H4 (cell line): ENCODE measurements around the gene CDK5. TPM values are rescaled to one million over a fixed set of nuclear protein-coding genes. Genes with fewer than 3 reads are reported as not detected.
"Not testable (repeated sequence)": the region's sequence is repeated elsewhere in the genome, so short reads cannot be mapped to it uniquely, and the experiment has no call there.

Source experiments
- DNase-seq: peaks from one replicate; pipeline ENCODE4 v3.0.0-alpha.2; 2015; ENCODE audit warnings: low spot score
- total RNA-seq: library from RNA; depleted of rRNA; stranded (reverse); fragments of >200 nt; shearing (Covaris generic); gene quantifications from 2 replicates; pipeline ENCODE4 v1.2.3, GENCODE V29; 2014

Gene CDK5
- total RNA-seq, 1 experiment from 2014 or later, result 46.0 TPM

DNA sequence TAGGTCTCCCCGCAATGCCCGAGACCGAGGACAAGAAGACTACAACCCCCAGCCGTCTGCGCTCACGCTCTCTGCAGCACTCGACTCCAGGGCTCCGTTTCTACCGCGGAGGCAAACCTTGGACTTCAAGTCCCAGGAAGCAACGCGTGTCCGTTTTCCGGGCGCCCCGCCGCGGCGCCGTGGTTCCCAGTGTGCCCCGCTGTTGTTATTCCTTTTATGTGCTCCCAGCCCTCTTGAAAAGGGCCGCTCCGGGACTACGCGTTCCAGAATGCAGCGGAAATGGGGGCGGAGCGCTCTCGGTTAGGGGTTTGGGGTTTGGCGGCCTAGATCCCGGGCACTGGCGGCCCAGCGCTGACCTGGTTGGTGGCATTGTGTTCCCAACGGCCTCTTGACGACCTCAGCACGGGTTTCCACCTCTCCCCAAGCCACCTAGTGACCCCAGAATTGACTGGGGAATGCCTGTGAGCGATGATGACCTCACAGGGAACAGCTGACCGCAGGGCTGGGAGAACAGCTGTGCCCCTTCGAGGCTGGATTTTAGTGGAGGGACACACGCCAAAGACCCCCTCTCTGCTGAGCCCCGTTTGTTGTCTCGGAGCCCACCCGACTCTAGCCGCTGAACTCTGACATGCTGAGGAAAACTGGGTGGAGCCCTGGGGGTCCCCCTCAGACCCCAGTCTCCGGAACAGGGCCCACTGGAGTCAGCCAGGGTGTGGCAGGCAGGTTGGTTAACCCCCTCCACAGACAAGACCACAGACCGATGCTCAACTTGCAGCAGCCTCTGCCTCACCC lies 488 bp upstream of the CDK5 start:
- DNase-seq, result peak; percentile 99

DNA sequence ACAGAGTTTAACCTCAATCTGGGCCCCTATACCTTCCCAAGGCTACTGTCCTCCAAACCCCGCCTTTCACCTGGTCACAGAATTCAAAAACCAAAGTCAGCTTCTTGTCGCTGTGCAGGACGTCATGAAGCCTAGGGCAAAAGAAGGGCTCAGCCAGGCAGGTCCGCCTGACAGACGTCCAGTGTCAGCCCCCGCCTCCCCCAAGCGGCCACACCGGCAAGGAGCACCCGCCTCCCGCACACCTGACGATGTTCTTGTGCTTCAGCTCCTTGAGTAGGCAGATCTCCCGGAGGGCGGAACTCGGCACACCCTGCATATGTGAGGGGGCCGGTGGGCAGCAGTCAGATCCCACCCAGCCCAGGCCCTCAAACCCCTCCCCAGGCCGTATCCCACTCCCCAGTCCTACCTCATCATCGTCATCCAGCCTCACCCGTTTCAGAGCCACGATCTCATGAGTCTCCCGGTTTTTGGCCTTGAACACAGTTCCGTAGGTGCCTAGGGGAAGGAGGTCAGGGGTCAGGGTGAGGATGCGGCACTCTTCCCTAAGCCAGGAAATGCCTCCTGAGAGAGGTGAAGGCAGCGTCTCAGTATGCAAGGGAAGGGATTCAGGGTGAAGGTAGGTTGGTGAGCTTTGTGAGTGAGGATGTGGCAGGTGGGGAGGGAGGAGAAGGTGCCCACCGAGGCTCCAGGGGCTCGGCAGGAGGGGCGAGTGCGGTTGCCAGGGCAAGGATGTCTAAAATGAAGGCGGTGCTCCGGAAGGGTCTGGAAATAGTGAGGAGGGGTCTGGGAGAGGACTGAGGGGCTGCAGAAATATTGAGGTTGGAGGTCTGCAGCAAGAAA lies 811 bp downstream of the CDK5 start:
- no peak for DNase-seq

DNA sequence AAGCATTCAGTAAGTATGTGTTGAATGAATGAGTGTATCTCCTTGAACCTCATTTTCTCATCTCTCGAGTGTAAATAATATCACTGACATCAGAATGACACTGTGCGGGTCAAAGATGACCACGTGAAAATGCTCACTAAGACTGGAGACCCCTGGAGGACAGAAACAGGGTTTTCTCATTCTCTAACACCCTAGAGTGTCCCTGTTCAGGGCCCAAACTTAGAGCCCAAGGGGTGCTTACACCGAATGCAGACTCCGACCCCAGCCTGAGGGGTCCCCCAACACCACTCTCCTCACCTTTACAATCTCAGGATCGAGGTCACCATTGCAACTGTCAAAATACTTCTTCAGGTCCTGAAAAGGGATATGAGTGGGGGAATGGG lies 1.4 kb downstream of the CDK5 start:
- DNase-seq, result no peak

DNA sequence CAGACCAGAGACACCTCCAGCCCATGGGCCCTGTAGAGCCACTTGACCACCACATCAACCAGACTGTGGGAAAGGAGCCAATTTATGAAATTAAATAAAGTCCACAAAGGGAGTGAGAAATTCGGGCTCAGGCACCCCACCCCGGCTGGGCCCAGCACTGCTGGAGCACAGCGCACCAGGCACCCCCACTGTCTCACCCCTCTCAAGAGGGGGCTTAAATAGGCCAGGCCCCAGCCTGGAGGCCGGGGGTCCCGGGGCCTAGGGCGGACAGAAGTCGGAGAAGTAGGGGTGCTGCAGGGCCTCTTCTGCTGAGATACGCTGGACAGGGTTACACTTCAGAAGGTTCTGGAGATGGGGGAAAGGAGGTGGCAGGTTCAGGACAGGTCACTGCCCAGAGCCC lies 3.9 kb downstream of the CDK5 start:
- no peak for DNase-seq

DNA sequence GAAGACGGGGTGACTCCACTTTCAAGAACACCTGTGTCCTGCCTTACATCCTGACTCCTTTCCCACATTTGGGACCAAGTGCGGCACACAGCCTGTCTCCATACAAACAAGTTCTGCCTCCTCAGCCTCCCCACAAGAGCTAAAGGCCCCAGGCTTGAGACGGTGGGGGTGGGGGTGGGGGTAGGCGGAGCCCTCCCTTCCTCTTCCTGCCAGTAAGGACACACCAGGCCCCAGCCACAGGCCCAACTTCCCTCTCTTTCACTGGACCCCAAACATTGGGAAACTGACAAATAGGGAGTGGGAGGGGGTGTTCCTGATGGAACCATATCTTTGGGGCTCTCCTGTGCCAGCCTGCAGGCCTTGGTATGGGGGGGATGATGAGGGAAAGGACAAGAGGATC lies 4.6 kb downstream of the CDK5 start:
- DNase-seq, result no peak

DNA sequence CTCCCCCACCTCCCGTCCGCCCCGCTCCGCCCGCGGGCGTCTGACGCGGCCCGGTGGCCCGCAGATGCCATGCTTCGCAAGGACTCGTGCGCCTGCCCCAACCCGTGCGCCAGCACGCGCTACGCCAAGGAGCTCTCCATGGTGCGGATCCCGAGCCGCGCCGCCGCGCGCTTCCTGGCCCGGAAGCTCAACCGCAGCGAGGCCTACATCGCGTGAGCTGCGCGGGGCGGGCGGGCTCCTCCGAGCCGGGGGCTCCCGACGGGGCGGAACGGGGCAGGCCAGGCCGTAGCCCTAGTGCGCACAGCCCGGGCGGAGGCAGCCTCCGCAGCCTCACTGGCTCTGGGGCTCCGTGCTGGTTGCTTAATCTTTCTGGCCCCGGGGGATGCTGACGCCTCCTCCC lies 6.6 kb downstream of the CDK5 start:
- no peak for DNase-seq

DNA sequence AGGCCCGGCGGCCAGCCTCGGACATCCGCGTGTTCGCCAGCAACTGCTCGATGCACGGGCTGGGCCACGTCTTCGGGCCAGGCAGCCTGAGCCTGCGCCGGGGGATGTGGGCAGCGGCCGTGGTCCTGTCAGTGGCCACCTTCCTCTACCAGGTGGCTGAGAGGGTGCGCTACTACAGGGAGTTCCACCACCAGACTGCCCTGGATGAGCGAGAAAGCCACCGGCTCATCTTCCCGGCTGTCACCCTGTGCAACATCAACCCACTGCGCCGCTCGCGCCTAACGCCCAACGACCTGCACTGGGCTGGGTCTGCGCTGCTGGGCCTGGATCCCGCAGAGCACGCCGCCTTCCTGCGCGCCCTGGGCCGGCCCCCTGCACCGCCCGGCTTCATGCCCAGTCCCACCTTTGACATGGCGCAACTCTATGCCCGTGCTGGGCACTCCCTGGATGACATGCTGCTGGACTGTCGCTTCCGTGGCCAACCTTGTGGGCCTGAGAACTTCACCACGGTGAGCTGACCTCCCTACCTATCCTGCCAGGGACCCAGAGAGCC lies 8.7 kb downstream of the CDK5 start:
- DNase-seq, result no peak

DNA sequence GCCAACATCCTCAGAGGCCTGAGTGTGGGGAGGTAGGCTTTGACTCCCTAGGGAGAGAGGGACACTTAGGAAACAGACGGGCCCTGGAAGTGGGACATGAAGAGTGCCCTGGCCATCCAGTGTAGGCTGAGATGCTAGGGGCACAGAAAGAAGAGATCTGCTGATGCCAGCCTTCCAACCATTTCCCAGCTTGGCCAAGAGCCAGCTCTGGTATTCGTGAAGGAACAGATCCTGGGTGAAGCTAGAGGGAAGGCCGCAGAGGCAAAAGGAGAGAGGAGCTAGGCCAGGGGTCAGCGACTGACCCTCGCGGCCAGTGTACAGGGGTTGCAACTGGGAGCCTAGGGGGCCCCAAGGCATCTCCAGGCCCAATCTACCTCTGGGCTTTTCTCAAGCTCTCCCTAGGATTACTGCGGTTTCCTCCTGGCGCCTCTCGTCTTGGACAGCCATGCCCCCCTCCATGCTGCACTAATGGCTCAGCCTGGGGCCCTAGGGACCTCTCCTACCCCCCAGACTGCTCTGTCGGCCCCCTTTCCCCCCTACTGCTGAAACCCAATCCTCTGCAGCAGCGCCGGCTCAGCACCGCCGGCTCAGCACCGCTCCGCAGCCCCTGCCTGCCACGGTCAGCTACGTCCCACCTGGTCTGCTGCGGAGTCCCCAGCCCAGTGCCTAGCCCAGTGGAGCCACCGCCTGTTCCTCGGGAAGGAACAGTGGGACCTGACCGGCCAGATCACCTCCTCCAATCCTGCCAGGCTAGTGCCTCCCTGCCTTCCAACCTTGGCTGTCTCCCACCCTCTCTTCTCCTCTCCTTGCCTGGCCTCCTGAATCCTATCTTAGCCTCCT lies 9.5 kb downstream of the CDK5 start, which contains the start of gene ASIC3:
Gene ASIC3, plus strand, starts transcription at position 556 of the 840 bp plus-strand sequence. CDS start 355 bp downstream, outside the sequence.
- DNase-seq, result no peak

DNA sequence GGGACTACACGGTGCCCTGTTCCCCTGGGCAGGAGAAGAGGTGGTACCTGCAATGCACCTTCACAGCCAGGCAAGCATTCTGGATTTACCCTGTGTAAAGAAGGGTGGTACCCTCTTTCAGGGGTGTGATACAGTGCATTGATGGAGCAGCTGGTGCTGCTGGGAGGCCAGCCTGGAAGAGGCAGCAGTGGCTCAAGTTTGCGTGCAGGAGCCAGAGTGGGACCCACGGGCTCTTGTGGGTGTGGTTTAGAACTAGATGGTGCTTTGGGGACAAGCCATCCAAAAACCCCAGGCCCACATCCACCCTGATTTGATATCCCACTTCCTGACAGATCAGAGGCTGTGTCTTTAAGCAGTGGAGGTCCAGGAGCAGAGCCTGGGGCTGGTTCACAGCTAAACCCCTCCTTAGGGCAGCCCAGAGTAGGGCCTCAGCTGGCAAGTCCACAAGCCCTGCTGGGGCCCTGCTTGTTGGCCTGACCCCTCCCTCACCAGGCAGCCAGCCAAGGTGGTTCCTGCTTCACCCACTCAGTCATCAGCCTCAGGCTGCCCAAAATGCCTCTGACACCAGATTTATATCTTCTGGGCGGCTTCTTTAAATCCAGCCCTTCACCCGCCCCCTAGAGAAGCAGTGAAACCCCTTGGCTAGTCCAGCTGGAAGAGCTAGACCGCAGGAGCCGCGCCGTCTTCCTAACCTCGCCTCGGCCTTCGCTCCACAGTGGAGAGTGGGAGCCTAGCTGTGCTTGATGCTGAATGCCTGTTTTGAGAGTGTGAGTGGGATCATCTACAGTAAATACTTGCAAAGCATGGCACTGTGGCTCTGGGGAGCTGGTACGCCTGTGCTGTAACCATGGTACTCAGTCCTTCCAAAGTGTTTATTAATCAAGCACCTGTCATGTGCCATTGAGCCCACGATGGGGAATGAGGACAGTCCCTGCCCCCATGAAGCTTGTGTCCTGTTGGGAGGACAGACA lies 10.8 kb downstream of the CDK5 start:
- DNase-seq, result peak; percentile 76

DNA sequence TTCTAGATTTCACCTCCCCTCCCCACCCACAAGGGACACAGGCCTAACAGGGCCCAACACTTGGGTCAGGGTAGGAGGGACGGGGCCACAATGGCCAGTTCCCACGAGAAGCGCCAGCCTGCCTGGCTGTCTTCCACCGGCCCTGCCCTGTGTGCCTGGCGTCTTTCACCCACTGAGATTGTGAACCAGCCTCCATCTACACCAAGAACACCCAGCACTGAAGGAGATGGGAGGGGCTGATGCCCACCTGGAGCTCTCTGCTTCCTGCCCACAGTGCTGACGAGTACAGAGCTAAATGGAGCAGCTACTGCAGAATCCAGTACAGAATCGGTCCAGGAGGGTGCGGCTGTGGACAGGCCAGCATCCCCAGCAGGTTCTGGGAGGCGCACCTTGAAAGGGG lies 11.7 kb downstream of the CDK5 start:
- no peak for DNase-seq

DNA sequence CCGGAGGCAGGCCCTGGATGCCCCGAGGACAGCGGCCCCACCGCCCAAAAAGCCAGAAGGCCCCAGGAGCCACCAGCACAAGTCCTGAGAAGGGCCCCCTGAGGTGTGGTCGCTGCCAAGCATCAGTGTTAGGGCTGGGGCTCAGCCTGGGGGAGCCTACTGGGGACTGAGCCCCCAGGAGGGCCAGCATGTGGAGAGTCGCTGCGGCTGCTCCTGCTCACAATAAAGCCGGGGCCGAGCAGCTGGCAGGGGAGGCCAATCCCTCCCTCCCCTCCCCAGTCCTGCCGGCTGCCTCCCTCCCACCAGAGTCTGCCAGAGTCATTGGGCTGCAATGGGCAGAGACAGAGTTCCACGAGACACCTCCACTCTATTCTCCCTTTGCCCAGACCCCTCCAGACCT lies 12.4 kb downstream of the CDK5 start:
- DNase-seq, result no peak

DNA sequence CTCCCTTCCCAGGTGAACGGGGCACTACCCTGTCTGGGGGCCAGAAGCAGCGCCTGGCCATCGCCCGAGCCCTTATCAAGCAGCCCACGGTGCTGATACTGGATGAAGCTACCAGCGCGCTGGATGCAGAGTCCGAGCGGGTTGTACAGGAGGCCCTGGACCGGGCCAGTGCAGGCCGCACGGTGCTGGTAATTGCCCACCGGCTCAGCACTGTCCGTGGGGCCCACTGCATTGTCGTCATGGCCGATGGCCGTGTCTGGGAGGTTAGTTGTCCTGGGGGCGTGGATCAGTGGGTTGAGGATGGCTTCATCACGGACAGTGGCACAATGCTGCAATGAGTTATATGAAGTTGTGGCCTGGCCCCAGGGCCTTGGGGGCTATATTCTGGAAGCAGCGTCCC lies 13.7 kb downstream of the CDK5 start:
- DNase-seq, result no peak

DNA sequence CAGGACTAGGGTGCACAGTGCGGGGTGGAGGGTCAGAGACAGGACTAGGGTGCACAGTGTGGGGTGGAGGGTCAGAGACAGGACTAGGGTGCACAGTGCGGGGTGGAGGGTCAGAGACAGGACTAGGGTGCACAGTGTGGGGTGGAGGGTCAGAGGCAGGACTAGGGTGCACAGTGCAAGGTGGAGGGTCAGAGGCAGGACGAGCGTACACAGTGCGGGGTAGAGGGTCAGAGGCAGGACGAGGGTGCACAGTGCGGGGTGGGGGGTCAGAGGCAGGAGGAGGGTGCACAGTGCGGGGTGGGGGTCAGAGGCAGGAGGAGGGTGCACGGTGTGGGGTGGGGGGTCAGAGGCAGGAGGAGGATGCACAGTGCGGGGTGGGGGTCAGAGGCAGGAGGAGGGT lies 14.2 kb downstream of the CDK5 start:
- not testable (repeated sequence) for DNase-seq

DNA sequence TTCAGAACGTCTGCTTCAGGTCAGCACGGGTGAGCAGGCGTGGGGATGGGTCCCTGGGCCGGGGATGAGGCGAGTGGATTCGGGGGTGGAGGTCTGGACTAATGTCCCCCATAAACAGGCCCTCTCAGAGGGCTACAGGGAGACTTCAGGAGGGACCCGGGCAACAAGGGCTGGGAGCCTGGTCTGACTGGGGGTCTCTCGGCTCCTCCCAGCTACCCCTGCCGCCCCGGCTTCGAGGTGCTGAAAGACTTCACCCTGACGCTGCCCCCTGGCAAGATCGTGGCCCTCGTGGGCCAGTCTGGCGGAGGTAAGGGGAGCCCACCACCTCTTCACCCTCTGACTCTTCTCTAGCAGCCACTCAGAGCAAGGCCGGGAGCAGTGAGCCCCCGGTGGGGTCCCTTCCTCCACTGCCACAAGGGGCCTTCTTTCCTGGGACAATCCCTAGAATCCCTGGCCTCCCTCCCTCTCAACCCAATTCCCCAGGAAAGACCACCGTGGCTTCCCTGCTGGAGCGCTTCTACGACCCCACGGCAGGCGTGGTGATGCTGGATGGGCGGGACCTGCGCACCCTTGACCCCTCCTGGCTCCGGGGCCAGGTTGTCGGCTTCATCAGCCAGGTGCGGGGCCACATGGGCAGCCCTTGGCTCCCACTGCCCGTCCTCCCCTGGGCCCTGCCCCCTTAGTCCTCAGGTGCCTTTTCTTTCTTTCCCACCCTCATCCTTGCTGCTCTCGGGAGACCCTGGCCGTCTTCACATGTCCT lies 16.9 kb downstream of the CDK5 start:
- DNase-seq, result no peak

DNA sequence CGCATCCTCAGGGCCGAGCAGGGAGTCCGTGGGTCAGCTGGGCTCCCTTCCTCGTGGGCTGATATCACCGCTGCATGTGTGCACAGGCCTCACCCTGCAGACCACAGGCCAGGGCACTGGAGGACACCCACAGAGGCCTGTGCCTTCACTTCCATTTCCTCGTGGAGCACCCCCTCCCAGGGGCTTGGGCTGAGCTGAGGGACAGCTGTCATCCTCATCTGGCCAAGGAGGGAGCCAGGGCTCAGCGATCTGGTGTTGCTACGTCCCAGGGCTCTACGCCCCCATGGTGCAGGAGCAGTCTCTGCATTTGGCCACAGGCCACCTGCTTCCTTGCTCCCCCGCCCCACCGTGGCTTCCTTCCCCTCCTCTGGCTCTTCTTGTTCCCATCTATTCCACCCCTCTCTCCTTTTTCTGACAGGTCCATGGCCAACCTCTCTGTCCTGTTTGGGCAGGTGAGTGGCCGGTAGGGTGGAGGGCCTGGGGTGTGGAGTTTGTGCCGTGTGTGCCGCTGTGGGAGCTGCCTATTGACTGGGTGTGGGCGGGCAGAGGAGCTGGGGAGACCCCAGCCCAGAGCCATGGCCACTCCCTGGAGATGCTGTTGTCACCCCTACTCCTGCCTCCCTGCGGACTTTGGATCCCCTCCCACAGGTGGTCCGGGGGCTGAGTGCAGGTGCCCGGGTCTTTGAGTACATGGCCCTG lies 17.7 kb downstream of the CDK5 start:
- no peak for DNase-seq

DNA sequence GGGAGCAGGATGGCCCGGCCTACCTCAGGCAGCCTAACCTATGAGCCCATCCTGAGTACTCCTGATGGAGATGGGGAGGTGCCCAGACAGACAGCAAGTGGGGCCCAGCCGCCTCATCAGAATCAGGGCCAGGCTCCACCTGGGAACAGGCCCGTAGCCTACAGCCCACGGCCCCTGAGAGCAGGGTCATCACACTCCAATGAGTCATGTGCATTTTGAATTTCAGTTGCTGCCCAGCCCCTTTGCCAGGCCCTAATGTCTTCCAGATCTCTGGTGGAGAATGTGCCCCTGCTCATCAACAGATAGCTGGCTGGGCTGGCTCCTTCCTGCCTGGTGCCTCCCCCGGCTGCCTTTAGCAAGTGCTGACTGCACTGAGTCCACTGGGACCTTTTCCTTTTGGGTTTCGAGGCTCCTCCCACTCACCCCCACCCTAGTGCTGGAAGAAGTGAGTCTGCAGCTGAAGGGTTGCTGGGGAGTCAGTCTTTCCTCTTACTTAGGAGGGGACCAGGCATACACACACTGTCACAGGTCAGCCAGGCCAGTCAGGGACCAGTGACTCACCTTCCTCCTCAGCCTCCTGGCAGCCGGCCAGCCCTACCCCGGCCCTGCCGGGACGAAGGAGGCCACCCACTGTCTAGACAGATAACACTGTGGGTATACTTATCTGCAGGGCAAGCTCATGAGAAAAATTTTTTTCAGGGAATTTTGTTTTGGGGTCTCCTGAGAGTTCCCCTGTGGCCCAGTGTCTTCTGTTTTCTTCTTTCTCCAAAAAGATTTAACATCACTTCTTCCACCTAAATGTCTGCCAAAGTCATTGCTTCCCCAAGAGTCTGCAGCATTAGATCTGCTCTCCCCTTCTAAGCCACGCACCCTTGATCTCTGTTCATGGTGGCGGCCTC lies 18.5 kb downstream of the CDK5 start:
- peak; percentile 90 for DNase-seq

DNA sequence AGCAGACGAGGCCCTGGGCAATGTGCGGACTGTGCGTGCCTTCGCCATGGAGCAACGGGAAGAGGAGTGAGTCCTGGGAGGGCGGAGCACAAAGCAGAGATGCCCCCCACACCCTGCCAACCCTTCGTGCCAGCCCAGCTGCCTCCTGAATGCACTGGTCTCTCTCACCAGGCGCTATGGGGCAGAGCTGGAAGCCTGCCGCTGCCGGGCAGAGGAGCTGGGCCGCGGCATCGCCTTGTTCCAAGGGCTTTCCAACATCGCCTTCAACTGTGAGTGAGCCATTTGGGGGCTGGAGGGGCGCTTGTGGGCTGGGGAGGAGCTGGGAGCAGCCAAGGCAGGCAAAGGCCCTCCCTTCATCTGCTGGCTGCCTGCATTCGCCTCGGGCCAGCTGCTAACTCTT lies 21.8 kb downstream of the CDK5 start:
- no peak for DNase-seq

DNA sequence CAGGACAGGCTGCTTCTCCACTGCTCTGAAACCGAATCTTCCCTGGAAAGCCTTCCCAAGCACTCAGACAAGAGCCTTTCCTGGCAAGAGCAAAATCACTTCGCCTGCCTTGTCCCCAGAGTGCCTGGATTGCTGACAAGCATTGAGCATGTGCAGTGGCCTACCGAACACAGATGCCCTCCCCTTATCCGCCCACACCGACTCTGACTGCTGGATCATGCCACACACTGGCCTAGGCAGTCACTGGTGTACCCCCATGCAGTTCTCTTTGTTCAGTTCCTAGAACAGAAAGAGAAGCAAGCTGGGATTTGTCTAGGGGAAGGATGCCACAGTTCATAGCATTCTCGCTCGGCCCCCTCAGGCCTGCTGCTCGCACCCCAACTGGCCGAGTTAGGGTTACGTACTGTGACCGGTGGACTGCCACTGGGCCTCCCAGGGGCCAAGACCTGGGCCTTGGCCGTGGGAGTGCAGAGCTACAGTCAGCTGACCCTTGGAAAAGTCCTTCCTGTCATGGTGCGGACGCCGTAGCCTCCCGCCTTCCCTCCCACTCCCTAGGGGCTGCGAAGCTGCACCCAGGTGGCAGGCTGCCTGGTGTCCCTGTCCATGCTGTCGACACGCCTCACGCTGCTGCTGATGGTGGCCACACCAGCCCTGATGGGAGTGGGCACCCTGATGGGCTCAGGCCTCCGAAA lies 22.5 kb downstream of the CDK5 start:
- no peak for DNase-seq
